Kasumi-1 (cell line): Measurements from ENCODE around the gene CNOT1.
"Not testable (repeated sequence)": the region's sequence is repeated elsewhere in the genome, so short reads cannot be mapped to it uniquely, and the experiment has no call there.

Source experiments
- DNase-seq, 2 experiments: peaks; one replicate each; lab custom pipeline; 2025; lab: John Stamatoyannopoulos, UW

The CNOT1 gene

DNA sequence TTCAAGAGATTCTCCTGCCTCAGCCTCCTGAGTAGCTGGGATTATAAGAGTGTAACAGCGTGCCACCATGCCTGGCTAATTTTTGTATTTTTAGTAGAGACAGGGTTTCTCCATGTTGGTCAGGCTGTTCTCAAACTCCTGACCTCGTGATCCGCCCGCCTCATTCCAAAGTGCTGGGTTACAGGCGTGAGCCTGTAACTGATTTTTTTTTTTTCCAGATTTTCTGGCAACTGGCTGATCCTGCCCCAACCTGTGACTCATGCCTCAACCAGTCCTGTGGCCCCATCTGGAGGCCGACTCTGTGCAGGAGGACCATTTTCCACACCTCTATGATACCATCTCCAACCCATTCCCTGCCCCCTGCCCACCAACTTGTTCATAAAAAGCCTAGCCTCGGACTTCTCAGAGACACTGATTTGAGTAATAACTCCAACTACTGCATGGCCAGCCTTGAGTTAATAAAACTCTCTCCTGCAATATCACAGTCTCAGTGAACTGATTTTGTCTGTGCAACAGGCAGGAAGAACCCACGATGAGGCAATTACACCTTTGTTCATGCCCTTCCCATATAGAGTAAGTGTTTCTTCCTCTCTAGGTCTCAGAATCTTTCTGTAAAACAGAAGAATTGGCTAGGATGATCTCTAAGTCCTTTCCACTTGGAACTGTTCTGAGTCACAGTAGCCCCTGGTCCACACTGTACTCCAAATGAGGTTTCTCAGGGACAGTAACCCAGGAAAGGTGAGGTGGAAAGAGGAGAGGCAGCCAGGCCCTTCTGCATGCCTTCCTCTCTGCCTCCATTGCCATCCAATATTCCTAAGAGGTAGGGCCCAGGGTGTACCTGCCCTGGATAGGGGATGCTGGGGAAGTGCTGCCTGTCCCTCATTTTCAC lies 8.8 kb upstream of the CNOT1 start:
- DNase-seq: peak in 1 of 2 experiments; percentile 13

DNA sequence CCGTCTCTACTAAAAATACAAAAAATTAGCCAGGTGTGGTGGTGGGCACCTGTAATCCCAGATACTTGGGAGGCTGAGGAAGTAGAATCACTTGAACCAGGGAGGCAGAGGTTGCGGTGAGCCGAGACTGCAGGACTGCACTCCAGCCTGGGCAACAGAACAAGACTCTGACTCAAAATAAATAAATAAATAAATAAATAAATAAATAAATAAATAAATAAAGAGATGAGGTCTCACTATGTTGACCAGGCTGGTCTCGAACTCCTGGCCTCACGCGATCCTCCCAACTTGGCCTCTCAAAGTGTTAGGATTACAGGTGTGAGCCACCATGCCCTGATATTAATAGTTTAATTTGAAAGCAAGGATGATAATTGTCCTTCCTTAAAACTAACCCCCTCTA lies 7.4 kb upstream of the CNOT1 start:
- DNase-seq: not testable (repeated sequence)

DNA sequence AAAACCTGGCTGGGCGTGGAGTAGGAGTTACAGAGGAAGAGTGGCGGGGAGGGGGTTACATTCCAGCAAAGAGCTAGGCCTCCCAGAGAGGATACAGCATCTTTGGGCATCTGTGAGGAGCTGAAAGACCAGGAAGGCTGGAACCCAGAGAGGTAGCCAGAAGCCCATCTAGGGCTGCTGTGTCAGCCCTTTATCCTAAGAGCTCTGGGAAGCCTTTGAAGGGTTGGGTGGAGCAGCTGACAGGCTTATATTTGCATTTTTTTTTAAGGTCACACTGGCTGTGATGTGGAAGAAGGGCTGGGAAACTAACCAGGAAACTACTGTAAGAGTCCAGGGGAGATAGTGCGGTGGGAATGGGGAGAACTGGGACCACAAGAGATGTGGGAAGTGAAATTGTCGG lies 6.8 kb upstream of the CNOT1 start:
- no peak for DNase-seq

DNA sequence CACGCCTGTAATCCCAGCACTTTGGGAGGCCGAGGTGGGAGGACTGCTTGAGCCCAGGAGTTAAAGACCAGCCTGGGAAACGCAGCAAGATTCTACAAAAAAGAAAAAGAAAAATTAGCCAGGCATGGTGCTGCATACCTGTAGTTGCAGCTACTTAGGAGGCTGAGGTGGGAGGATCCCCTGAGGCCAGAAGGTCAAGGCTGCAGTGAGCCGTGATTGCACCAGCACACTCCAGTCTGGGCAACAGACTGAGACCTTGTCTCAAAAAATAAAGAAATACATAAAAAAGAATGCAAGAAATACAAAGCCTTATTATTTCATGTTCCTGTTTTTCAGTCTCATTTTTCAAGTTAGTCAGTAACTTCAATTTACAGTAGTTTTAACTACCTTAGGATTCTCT lies 5.9 kb upstream of the CNOT1 start:
- no peak for DNase-seq

DNA sequence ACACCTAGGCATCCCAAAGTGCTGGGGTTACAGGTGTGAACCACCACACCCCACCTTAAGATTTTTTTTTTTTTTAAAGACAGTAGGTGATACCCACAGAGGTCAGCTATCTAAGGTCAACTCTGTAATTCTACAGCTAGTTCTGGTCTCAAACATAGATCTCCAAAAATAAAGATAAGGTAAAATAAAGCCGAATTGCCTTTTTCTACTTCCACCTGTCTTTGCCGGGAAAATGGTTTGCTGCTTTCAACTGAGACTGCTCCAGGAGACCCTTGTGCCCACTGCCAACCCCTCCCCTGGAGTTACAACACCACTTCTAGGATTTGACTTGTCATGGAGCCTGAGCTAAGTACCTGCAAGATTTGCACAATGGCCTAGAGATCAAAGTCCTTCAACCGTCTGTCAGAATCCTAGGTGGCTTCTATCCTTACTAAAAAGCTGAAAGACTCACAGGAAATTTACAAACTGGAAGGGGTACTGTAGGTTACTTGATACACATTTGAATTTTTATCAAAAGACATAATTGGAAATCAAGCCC lies 4.7 kb upstream of the CNOT1 start:
- DNase-seq: no peak

DNA sequence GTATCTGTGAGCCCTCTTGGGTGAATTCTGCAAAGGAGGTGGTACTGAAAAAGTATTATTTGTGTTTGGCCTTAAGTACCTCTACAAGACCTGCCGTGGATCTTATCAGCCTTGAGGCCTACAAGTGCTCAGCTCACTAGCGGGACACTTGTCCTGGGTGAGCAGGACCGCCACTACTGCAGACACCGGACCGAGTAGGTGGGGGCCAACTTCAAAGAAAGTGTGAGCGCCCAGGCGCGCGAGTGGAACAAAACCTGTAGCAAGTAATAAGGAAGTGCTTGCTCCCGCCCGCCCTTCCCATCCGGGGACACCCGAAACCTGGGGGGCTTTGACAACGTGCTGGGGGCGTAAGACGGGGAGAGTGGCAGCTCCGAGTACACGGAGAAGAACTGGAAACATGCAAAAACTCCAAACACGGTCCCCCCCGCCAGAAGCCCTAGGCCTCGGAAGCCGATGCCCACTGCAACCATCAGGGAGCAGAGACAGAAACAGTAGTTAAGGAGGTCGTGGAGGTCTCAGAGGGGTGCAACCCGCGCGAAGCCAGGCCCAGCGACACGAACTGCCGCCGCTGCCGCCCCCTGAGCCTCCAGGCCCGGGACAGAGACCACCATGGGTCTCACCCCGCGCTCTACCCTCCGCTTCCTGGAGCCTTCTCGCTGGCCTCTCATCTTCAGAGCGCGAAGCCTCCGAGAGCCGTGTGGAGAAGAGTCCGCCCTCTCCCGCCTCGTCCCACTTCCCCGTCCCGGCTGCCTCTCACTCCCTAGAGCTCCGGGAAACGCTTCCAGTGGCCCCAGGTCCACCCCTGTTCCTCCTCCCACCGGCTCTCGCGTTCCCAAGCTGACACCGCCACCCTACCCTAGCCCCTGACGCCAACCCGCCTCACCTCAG lies 537 bp downstream of the CNOT1 start:
- peak; percentile 29 to 43 for DNase-seq

DNA sequence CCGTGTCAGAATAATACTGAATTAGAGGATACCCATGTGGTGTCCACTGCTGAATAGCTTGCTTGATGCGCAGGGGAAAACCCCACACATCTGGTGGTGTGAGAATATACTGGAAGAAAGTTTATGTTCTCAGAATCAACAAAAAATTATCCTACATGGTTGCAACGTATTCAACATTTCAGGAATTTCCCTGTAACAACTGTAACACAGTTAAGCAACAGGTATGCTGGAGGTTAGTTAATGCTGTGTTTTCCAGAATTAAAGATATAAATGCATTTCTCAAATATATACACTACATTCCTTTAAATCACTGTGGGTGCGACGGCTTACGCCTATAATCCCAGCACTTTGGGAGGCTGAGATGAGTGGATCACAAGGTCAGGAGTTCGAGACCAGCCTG lies 5.4 kb downstream of the CNOT1 start:
- no peak for DNase-seq

DNA sequence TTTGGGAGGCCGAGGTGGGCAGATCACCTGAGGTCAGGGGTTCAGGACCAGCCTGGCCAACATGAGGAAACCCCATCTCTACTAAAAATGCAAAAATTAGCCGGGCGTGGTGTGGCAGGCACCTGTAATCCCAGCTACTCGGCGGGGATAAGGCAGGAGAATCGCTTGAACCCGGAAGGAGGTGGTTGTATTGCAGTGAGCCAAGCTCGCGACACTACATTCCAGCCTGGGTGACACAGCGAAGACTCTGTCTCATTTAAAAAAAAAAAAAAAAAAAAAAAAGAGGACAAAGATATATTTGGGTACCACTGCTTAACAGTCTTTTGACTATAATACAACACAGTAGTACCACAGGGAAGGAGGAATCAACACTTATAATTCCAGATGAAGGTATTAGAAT lies 9.2 kb downstream of the CNOT1 start:
- no peak for DNase-seq

DNA sequence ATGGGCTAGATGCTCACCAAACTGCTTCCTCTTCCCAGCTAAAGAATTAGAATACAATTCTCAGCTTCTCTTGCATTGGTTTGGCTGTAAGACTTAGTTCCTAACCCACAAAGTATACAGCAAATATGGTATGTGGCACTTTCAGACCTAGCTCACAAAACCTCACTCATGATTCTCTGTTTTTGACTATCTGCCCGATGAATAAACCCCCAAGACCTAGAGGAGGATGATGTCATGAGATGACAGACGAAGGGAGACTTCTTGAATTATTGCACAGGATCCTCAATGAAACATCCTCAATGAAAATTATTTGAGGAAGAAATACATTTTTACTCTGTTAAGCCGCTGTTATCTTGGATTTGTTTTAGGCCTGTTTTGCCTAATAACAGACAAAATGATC lies 14.3 kb downstream of the CNOT1 start:
- no peak for DNase-seq

DNA sequence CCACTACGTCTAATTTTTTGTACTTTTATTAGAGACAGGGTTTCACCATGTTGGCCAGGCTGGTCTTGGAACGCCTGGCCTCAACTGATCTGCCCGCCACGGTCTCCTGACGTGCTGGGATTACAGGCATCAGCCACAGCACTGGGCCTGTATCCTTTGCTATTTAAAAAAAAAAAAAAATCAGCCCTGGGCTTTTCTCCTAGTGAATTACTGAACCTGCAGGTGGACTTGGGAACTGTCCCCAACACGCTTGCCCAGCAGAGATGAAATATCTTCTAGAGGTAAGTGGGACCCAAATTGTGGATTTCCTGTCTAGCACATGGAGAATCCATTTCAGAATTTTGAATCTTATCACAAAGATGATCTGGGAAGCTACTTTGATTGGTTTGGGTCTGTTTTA lies 14.8 kb downstream of the CNOT1 start:
- no peak for DNase-seq

DNA sequence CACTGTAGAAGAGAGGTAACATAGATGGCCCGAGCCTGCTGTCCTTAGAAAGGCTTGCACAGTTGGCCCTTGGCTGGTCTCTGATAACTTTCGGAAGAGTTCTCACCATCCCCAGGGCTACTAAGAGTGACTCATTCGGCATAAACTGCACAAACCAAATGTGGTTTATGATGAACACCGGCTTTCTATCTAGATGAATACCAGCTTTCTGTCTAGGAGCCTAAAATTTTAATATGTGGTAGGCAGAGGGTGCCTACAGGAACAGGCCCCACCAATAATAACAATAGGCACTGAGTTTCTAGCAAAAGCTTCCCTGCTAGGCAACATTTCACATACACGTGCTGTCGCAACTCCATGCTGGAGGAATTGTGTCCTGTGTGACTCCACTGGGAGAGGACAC lies 15.4 kb downstream of the CNOT1 start:
- no peak for DNase-seq

DNA sequence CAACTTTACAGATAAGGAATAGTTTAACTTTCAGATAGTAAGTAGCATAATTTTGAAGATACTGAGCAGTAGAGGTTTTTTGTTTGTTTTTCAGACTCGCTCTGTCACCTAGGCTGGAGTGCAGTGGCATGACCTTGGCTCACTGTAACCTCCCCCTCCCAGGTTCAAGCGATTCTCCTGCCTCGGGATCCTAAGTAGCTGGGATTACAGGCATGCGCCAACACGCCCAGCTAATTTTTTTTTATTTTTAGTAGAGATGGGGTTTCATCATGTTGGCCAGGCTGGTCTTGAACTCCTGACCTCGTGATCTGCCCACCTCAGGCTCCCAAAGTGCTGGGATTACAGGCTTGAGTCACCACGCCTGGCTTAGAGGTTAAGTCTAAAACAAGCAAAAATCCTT lies 16.7 kb downstream of the CNOT1 start:
- DNase-seq: not testable (repeated sequence)

DNA sequence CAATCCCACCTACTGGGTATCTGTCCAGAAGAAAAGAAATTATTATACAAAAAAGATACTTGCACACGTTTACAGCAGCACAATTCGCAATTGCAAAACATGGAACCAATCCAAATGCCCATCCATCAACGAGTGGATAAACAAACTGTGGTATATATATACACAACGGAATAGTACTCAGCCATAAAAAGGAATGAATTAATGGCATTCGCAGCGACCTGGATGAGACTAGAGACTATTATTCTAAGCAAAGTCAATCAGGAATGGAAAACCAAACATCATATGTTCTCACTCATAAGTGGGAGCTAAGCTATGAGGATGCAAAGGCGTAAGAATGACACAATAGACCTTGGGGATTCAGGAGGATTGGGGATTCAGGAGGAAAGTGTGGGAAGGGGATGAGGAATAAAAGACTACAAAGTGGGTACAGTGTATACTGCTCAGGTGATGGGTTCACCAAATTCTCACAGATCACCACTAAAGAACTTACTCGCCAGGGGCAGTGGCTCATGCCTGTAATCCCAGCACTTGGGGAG lies 21.0 kb downstream of the CNOT1 start:
- no peak for DNase-seq

DNA sequence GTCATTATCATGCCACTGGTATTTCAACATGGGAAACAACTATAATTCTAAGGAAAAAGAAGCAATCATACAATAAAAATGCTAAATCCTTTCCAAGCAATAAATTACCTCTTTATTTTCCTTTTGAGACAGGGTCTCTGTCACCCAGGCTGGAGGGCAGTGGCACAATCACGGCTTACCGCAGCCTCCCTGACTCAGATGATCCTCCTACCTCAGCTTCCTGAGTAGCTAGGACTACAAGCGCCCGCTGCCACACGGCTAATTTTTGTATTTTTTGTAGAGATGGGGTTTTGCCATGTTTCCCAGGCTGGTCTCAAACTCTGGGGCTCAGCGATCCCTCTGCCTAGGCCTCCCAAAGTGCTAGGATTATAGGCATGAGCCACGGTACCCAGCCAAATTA lies 24.1 kb downstream of the CNOT1 start:
- no peak for DNase-seq

DNA sequence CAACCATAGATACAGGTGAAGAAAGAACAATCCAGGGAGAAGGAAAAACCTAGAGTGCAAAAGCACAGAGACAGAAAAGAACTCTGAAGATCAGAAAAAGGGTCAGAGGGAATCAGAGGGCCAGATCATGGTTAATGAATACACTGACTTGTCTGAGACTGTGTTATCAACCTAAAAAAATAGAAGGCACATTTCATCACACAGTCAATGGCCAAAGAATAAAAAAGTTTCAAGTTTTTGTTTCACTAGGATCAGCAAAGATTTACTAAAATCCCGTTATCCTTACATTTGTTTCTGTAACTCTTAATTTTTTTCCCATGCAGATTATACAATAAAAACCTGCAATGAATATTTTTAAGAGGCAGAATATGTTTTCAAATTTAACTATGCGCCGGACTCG lies 38.5 kb downstream of the CNOT1 start:
- DNase-seq: no peak

DNA sequence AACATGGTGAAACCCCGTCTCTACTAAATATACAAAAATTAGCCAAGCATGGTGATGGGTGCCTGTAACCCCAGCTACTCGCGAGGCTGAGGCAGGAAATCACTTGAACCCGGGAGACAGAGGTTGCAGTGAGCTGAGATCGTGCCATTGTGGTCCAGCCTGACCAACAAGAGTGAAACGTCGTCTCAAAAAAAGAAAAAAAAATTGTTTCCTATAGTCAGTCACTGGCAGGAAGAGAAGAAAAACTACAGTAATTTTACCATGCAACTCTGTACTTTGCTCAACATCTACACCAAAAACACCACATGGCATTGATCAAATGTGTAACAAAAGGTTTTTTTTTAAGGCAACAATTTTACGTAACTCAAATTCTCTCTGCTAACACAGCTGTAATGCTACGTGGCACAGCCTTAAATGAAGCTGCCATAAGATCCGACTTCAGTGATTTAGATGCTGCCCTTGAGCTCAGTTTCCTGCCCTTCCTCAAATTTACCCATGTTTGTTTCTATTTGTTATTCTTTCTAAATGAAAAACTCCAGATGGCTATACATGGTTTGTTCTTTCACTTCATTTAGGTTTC lies 40.2 kb downstream of the CNOT1 start:
- no peak for DNase-seq

DNA sequence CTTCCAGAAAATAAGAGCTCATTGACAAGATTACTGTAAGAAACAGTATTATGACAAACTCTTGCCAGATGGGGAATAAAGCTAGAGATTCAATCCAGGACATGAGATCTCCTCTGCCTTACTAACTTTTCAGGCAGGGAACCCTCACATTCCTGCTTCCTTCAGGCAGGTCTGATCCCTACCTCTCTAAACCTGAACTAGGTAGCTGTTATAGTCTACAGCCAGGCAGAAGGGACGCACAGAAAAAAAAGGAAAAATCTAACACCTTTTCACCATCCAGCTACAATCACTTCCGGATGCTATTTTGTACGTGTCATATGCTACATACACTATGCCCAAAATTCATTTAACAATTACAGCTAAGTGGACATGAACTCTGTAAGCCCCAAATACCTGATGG lies 41.2 kb downstream of the CNOT1 start:
- no peak for DNase-seq

DNA sequence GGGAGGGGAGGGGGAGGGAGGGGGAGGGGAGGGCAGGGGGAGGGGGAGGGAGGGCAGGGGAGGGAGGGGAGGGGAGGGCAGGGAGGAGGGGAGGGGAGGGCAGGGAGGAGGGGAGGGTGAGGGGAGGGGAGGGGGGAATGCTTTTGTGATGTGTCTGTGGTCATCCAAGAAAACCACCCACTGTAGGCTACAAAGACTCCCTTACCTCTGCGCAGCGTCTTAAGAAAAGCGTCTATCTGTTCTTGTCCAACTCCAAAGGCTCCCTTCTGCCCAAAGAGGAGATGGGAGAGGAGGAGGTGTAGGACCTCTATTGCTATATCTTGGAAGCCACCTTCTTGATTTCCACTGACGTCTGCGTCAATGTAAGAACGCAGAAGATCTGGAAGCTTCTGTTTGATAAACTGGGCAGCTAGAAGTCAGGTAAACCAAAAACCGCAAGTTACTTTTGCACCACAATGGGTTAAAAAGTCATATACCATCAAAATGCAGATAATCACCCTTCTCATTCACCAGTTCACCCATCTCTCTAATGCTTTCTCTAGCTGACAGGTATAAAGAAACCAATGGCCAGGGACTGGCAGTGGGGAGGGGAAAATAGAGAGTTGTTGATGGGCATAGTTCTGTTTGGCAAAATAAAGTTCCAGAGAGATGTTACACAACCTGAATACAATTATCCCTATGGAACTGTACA lies 43.1 kb downstream of the CNOT1 start:
- DNase-seq: no peak

DNA sequence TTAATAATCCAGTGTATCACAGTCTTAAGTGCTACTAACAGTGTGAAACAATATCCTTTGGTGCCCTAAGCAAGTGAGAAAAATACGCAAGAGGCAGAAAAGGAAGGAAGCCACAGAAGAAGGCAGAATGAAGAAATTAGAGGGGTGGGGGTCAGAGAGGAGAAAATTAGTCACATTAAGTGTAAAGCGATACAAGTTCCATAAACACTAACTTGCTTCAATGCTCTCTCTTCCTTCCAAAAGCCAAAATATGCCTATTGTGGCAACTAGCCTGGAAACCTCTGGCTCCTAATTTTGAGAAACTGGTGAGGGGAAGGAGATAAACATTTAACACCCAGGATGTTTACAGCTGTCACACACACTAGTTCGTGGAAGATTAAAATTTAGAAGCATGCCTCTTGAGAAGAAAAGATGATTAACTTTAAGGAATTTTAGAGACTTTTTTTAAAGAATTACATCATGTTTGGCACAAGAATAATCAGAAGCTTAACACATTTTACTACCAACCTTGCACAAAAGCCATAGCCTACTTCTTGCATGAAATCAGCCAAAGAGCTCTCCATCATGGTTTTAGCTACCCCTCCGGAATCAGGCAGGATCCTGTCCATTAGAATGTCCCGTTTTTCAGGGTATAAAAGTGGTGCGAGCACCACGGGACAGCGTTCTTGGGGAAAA lies 44.7 kb downstream of the CNOT1 start:
- DNase-seq: no peak

DNA sequence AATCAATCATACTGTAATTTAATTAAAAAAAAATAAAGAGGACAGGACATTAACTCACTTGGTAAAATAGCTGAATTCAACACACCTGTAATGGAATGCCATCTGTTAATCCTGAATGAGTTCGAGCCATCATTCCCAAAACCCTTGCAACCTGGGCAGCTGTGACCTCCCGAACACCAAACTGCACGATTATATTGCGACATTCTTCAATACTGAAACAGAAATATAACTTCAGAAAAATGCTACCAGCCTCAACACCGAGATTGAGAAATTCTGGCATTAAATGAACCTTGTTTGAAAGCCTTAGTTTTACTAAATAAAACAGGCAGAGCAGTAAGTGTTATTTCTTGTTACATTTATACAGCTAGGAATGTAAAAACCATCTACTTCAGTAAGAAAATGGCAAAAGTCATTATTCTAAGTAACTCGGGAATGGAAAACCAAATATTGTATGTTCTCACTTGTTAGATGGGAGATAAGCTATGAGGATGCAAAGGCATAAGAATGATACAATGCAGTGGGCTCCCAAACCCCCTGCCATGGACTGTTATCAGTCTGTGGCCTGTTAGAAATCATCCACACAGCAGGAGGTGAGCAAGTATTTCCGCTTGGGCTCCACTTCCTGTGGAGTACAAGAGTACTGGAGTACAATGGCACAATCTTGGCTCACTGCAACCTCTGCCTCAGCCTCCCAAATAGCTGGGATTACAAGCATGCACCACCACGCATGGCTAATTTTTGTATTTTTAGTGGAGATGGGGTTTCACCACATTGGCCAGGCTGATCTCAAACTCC lies 46.5 kb downstream of the CNOT1 start:
- DNase-seq: no peak
